Right lung (tissue), 5 donors: ENCODE results near the gene PTCH1. TPM values are rescaled to one million over a fixed set of nuclear protein-coding genes. Genes with fewer than 3 reads are reported as not detected.

Source experiments
- DNase-seq, 2 donors: peaks; one replicate each; pipeline ENCODE4 v3.0.0-alpha.2; 2013
- polyA plus RNA-seq, 5 donors: library from polyadenylated mRNA; unstranded; fragments of 120-200 nt; gene quantifications; one replicate each; pipeline versions ENCODE4 v1.2.1 to v1.2.3, GENCODE V29; 2013; ENCODE audit warnings: inconsistent platforms in 1 of 5, low replicate concordance in 1 of 5; ENCODE audit not compliant: insufficient read length in 5 of 5, insufficient read depth in 1 of 5

PTCH1 gene
- polyA plus RNA-seq, 5 donors, result 65.5 to 101 (median 76.8) TPM

- no peak for DNase-seq
These were observed 39.3 kb downstream of the PTCH1 start for GRCh38 chr9:95477441-95477840.

- DNase-seq, result no peak
These were observed 48.0 kb downstream of the PTCH1 start for GRCh38 chr9:95468791-95469190.

- DNase-seq, result no peak
These were observed 51.7 kb downstream of the PTCH1 start for GRCh38 chr9:95465115-95465514.

GRCh38 chr9:95463148-95464060 is 53.4 kb downstream of the PTCH1 start:
- DNase-seq, result no peak

GRCh38 chr9:95462249-95463147 is 54.3 kb downstream of the PTCH1 start:
- peak; percentile 83 to 86 for DNase-seq

GRCh38 chr9:95461448-95462248 is 55.1 kb downstream of the PTCH1 start:
- DNase-seq, result no peak

GRCh38 chr9:95460518-95461164 is 56.1 kb downstream of the PTCH1 start:
- no peak for DNase-seq

- peak in 1 of 2 donors; percentile 24 for DNase-seq
These were observed 56.8 kb downstream of the PTCH1 start for GRCh38 chr9:95459851-95460517.

- DNase-seq, result no peak
These were observed 57.6 kb downstream of the PTCH1 start for GRCh38 chr9:95459178-95459577.

GRCh38 chr9:95458666-95459065 is 58.1 kb downstream of the PTCH1 start:
- DNase-seq, result peak; percentile 66 to 71

- no peak for DNase-seq
These were observed 59.0 kb downstream of the PTCH1 start for GRCh38 chr9:95457769-95458168.

GRCh38 chr9:95455714-95456113 is 61.1 kb downstream of the PTCH1 start:
- DNase-seq, result no peak

- no peak for DNase-seq
These were observed 64.6 kb downstream of the PTCH1 start for GRCh38 chr9:95452176-95452575.

- DNase-seq, result no peak
These were observed 65.7 kb downstream of the PTCH1 start for GRCh38 chr9:95451065-95451426.

- no peak for DNase-seq
These were observed 66.4 kb downstream of the PTCH1 start for GRCh38 chr9:95450171-95451064.

GRCh38 chr9:95449016-95449415 is 67.8 kb downstream of the PTCH1 start:
- DNase-seq, result no peak

GRCh38 chr9:95447660-95448420 is 68.9 kb downstream of the PTCH1 start:
- no peak for DNase-seq

GRCh38 chr9:95446984-95447383 is 69.8 kb downstream of the PTCH1 start:
- no peak for DNase-seq

GRCh38 chr9:95446259-95446658 is 70.5 kb downstream of the PTCH1 start:
- no peak for DNase-seq
